Gastroesophageal sphincter (tissue), 4 donors: ENCODE results near the gene MGST3. TPM values are rescaled to one million over a fixed set of nuclear protein-coding genes. Genes with fewer than 3 reads are reported as not detected.
A peak's percentile ranks its signal among the peaks of the same experiment; 100 is the strongest.

Experiments used
- ATAC-seq: fragments of 150-250 bp; one replicate; pipeline ENCODE4 v1.9.1; 2016; ENCODE audit warnings: mild to moderate bottlenecking, moderate library complexity
- H3K27ac ChIP-seq, 4 donors: fragments of 200-600 bp; sonication (generic) in 3 of 4; 1 replicate in 3 of 4; 2 replicates in 1 of 4; pipeline ENCODE4 v1.5.1; 2016 to 2019
- H3K27me3 ChIP-seq: fragments of 200-600 bp; sonication (generic); one replicate; pipeline ENCODE4 v1.5.1; 2019
- H3K36me3 ChIP-seq, 2 donors: fragments of 200-600 bp; sonication (generic); one replicate each; pipeline ENCODE4 v1.5.1; 2019; ENCODE audit warnings: control low read depth in 1 of 2
- H3K4me1 ChIP-seq, 3 donors: fragments of 200-600 bp; sonication (generic); 1 replicate in 2 of 3; 2 replicates in 1 of 3; pipeline ENCODE4 v1.5.1; 2016 to 2019; ENCODE audit warnings: control low read depth in 2 of 3
- H3K4me3 ChIP-seq, 2 donors: fragments of 200-600 bp; sonication (generic); one replicate each; pipeline ENCODE4 v1.5.1; 2019; ENCODE audit warnings: mild to moderate bottlenecking in 1 of 2, moderate library complexity in 1 of 2
- H3K9me3 ChIP-seq, 3 donors: fragments of 200-600 bp; sonication (generic); one replicate each; pipeline ENCODE4 v1.5.1; 2017 to 2019; ENCODE audit warnings: control low read depth in 2 of 3
- EP300 ChIP-seq: sonication (generic); formaldehyde crosslinking; IDR thresholded peaks from one replicate; pipeline ENCODE4 v1.6.1; 2017; ENCODE audit warnings: antibody characterized with exemption, mild to moderate bottlenecking
- POLR2A ChIP-seq, 2 donors: fragments of 450-650 bp; IDR thresholded peaks; one replicate each; pipeline ENCODE4 v1.6.1; 2017; ENCODE audit warnings: antibody characterized with exemption in 2 of 2, mild to moderate bottlenecking in 2 of 2, moderate library complexity in 1 of 2
- POLR2AphosphoS5 ChIP-seq: sonication (generic); formaldehyde crosslinking; IDR thresholded peaks from one replicate; pipeline ENCODE4 v1.6.1; 2017; ENCODE audit warnings: antibody characterized with exemption
- WGBS, 2 donors: methylation state at CpG; one replicate each; pipeline ENCODE4 v1.1.5; 2018; ENCODE audit warnings: low coverage in 1 of 2; 5-methylcytosine and 5-hydroxymethylcytosine counted together
- total RNA-seq, 4 donors: library from RNA; depleted of rRNA; stranded (reverse); fragments of >200 nt; gene quantifications; one replicate each; pipeline ENCODE4 v1.1.0, GENCODE V29; 2016
- TF ChIP-seq, protein P1 (sequence below), 4 experiments: fragments of 200-600 bp in 2 of 4; fragments of 450-650 bp in 2 of 4; sonication (generic) in 1 of 4; IDR thresholded peaks; one replicate each; pipeline ENCODE4 v1.5.1; 2017 to 2019; ENCODE audit warnings: antibody characterized with exemption in 4 of 4, mild to moderate bottlenecking in 2 of 4, moderate library complexity in 2 of 4

The MGST3 gene
- total RNA-seq, 4 donors from 2014 or later = 190 to 236 (median 230) TPM

DNA sequence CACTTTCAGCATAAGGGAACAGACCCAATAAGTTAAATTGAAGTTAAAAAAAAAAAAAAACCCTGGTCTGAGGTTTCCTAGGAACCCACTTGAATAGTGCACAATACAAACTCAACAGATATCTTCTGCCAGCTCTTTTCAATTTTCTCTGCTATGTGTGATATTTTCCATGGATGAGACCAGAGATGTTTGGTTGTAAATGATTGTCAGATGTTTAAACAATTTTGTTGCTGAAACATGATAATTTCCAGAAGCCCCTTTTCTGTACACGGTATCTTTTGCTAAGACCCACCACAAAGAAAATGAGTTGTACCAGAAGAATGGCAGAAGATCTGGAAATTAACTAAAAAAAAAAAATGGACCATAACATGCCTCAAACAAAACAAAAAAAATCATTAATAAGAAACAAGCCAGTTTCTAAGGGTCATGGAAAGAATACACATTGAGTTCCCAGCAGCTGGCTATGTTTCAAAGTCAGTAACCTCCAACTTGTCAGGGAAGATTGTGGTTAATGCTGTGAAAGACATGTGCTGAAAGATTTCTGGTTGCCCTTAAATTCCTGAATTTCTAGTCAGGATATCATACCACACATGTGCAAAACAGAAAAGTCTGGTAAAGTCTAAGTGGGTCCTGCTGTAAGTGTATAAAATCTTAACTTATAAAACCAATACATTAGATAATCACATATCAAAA, 35.6 kb upstream of the MGST3 start:
- WGBS, 2 donors = 0 to 33% methylated on average over 1 of the region's 1 CpG
- H3K27me3 ChIP-seq = peaks cover 20% of the 10 kb centered on the region
- H3K27ac ChIP-seq = no peak overlapping the region
- H3K4me3 ChIP-seq = no peak overlapping the region
- no peak for ATAC-seq
- H3K36me3 ChIP-seq = no peaks in the 10 kb centered on the region
- peaks cover 0 to 12% (median 3%) of the 10 kb centered on the region in 3 donors for H3K4me1 ChIP-seq
- H3K9me3 ChIP-seq = no peaks in the 10 kb centered on the region
- TF ChIP-seq POLR2AphosphoS5 (no peak), POLR2A (IDR thresholded peaks at IDR 0.05) (no peak)

DNA sequence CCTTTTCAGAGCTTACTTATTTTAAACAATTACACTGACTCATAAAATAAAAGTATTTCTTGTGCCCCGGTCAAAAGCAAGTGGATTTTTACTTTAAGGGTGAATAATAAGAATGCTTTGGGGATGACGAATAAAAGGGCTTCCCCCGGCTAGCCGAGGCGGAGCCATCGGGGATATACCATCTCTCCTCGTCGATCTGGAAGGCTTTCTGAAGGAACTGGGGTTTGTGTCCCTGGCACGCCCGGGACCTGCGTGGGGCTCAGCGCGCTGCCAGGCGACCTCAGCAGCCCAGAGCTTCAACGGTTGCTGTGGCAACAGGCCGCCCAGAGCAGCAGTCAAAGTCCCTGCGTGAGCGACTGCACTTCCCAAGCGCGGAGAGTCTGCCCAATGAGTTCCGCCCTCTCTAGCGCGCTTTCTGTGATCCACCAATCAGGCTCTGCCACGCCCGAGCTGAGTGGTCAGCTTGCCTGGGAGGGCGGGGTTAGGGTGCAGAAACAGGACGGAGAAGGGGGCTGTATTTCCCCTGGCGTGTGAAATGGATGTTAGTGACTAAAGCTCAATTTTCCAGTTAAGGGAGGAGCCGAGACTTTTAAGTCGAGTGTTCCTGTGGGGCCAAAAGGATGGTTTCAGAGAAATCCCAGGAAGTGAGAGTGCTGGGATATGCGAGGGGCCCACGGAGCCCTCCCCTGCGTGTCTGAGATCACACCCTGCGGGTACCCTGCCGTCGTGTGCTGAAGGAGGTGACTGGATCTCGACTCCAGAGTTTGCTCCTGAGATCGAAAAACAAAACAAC, 33.0 kb upstream of the MGST3 start:
- ATAC-seq = peak; percentile 100
- peaks cover 20% of the 10 kb centered on the region for H3K27me3 ChIP-seq
- H3K4me1 ChIP-seq = peaks cover 0 to 19% (median 3%) of the 10 kb centered on the region in 3 donors
- H3K9me3 ChIP-seq = no peaks in the 10 kb centered on the region
- no peak for TF ChIP-seq EP300
- TF ChIP-seq, protein P1, sequence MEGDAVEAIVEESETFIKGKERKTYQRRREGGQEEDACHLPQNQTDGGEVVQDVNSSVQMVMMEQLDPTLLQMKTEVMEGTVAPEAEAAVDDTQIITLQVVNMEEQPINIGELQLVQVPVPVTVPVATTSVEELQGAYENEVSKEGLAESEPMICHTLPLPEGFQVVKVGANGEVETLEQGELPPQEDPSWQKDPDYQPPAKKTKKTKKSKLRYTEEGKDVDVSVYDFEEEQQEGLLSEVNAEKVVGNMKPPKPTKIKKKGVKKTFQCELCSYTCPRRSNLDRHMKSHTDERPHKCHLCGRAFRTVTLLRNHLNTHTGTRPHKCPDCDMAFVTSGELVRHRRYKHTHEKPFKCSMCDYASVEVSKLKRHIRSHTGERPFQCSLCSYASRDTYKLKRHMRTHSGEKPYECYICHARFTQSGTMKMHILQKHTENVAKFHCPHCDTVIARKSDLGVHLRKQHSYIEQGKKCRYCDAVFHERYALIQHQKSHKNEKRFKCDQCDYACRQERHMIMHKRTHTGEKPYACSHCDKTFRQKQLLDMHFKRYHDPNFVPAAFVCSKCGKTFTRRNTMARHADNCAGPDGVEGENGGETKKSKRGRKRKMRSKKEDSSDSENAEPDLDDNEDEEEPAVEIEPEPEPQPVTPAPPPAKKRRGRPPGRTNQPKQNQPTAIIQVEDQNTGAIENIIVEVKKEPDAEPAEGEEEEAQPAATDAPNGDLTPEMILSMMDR (IDR thresholded peaks at IDR 0.05) = no peak
- TF ChIP-seq POLR2A (IDR thresholded peaks at IDR 0.05) = peak in 1 of 2 donors; percentile 30
- peak; percentile 35 for TF ChIP-seq POLR2AphosphoS5
- H3K4me3 ChIP-seq = peak overlapping the region; percentile 53 to 76
- H3K36me3 ChIP-seq = no peaks in the 10 kb centered on the region
- 1 to 3% methylated on average over 11 to 27 of the region's 38 CpGs for WGBS, 2 donors
- H3K27ac ChIP-seq = peak overlapping the region; percentile 64 to 84 (median 70)

- Histone ChIP-seq H3K27me3 (peaks cover 14% of the 10 kb centered on the region), H3K36me3 (no peaks in the 10 kb centered on the region), H3K27ac (peak overlapping the region; percentile 64 to 84 (median 70)), H3K4me3 (peak overlapping the region; percentile 53 to 76), H3K4me1 (peaks cover 0 to 19% (median 3%) of the 10 kb centered on the region in 3 donors), H3K9me3 (no peaks in the 10 kb centered on the region)
- TF ChIP-seq POLR2A (IDR thresholded peaks at IDR 0.05) = no peak
- TF ChIP-seq, protein P1 (IDR thresholded peaks at IDR 0.05) = no peak
- TF ChIP-seq EP300 = no peak
- no peak for TF ChIP-seq POLR2AphosphoS5
- 7 to 8% methylated on average over 3 of the region's 3 CpGs for WGBS, 2 donors
- ATAC-seq = no peak
Measured at GRCh38 chr1:165598676-165599059, 32.4 kb upstream of the MGST3 start.

GRCh38 chr1:165600793-165601192, 30.2 kb upstream of the MGST3 start:
- TF ChIP-seq, protein P1 (IDR thresholded peaks at IDR 0.05) = no peak
- TF ChIP-seq POLR2AphosphoS5 (no peak), POLR2A (IDR thresholded peaks at IDR 0.05) (no peak), EP300 (no peak)
- Histone ChIP-seq H3K4me1 (peaks cover 0 to 19% (median 3%) of the 10 kb centered on the region in 3 donors), H3K27ac (no peak overlapping the region), H3K4me3 (no peak overlapping the region), H3K36me3 (no peaks in the 10 kb centered on the region), H3K27me3 (no peaks in the 10 kb centered on the region), H3K9me3 (no peaks in the 10 kb centered on the region)
- ATAC-seq = no peak
- WGBS, 2 donors = 41 to 66% methylated on average over 4 of the region's 4 CpGs

DNA sequence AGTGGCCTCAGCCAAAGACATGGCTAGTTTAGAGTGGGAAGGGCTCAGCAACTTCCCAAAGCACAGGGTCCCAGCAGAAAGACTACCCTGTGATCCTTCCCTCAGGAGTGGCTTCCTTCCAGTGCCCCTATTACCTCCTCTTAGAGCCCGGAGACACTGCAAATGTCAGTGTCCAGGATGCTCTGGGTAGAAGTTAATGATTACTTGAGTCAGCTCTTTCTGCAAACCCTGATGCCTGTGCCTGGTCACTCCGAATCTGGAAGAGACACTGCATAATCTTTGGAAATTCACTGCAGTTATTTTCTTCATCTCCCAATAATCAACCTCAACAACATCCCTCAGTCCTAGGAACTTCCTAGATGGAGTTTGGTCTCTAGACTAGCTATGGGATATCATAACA, 27.2 kb upstream of the MGST3 start:
- 39 to 50% methylated on average over 1 to 2 of the region's 2 CpGs for WGBS, 2 donors
- TF ChIP-seq POLR2A (IDR thresholded peaks at IDR 0.05) (no peak), POLR2AphosphoS5 (no peak), EP300 (no peak)
- TF ChIP-seq, protein P1 (IDR thresholded peaks at IDR 0.05) = no peak
- no peaks in the 10 kb centered on the region for H3K9me3 ChIP-seq
- H3K27me3 ChIP-seq = no peaks in the 10 kb centered on the region
- no peak overlapping the region for H3K4me3 ChIP-seq
- H3K36me3 ChIP-seq = no peaks in the 10 kb centered on the region
- H3K4me1 ChIP-seq = peaks cover 0 to 8% (median 0%) of the 10 kb centered on the region in 3 donors
- ATAC-seq = no peak
- no peak overlapping the region for H3K27ac ChIP-seq
